ENCODE results near the gene GIPR.

- TF ChIP-seq ZFP3 (CRISPR knock-in tag; IDR thresholded peaks at IDR 0.05) (no peak), RARB (CRISPR knock-in tag; IDR thresholded peaks at IDR 0.05) (no peak), PPARA (CRISPR knock-in tag; IDR thresholded peaks at IDR 0.05; ENCODE audit: borderline replicate concordance) (no peak)
These were observed 61.8 kb downstream of the GIPR start for GRCh38 chr19:45729800-45730290.

Data from SK-N-SH treated with all-trans-retinoic acid at 6 μM for 48 hours (cell line).